Measurements from ENCODE around the gene MANEA. TPM values are rescaled to one million over a fixed set of nuclear protein-coding genes. Genes with fewer than 3 reads are reported as not detected.

The MANEA gene
- total and polyA plus RNA-seq, 10 of the 15 experiments (the other 5 are each of a cell fraction or from before 2014, with no cell fraction given), result 5.8 to 19.5 (median 12.5) TPM

DNA sequence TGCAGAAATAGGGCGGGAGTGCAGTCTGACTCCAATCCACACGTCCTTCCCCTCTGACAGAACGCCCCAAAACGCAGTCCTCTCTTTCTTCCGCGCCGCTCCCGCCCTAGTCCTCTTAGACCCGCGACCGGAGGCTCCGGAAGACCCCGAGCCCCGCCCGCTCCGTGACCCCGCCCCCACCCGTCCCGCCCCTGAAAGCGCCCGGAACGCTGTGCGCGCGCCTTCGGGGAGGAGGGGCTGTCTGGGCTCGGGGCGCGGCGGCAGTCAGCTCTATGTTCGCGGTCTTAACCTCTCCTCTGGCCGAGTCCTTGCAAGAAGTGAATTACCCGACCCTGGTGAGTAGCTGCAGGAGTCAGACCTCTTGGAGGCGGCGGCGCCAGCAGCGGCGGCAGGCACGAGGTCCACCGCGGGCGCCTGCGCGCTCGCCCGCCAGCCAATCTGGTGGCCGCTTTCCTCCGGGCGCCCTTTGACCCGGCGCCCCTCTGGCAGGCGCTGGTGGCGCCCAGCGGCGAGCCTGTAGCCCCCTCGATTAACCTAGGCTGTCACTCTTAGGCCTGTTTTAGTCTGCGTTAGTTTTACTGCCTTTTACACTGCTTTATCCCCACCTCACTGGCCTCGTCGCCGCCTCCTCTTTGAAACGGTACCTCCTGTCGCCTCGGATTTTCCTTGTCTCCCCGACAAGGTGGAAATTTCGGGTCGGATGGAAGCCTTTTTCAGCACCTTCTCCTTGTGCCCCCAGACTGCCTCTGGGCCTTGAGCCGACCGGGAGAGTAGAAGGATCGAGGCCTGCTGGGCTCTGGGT, at the start of gene MANEA (continued):
- TF ChIP-seq, protein P1, sequence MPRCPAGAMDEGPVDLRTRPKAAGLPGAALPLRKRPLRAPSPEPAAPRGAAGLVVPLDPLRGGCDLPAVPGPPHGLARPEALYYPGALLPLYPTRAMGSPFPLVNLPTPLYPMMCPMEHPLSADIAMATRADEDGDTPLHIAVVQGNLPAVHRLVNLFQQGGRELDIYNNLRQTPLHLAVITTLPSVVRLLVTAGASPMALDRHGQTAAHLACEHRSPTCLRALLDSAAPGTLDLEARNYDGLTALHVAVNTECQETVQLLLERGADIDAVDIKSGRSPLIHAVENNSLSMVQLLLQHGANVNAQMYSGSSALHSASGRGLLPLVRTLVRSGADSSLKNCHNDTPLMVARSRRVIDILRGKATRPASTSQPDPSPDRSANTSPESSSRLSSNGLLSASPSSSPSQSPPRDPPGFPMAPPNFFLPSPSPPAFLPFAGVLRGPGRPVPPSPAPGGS (IDR thresholded peaks at IDR 0.05; ENCODE audit: borderline replicate concordance, insufficient read depth, low read depth, low read length, poor library complexity, severe bottlenecking), result no peak
- TF ChIP-seq ZNF622 (IDR thresholded peaks at IDR 0.05), result no peak
- no peak for TF ChIP-seq FOXM1 (IDR thresholded peaks at IDR 0.05; ENCODE audit: low read depth, low read length)
- TF ChIP-seq, protein P2, sequence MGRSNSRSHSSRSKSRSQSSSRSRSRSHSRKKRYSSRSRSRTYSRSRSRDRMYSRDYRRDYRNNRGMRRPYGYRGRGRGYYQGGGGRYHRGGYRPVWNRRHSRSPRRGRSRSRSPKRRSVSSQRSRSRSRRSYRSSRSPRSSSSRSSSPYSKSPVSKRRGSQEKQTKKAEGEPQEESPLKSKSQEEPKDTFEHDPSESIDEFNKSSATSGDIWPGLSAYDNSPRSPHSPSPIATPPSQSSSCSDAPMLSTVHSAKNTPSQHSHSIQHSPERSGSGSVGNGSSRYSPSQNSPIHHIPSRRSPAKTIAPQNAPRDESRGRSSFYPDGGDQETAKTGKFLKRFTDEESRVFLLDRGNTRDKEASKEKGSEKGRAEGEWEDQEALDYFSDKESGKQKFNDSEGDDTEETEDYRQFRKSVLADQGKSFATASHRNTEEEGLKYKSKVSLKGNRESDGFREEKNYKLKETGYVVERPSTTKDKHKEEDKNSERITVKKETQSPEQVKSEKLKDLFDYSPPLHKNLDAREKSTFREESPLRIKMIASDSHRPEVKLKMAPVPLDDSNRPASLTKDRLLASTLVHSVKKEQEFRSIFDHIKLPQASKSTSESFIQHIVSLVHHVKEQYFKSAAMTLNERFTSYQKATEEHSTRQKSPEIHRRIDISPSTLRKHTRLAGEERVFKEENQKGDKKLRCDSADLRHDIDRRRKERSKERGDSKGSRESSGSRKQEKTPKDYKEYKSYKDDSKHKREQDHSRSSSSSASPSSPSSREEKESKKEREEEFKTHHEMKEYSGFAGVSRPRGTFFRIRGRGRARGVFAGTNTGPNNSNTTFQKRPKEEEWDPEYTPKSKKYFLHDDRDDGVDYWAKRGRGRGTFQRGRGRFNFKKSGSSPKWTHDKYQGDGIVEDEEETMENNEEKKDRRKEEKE (IDR thresholded peaks at IDR 0.05), result no peak
- peak; percentile 49; the same call in 1 of the 2 replicates for TF ChIP-seq HDGF (IDR thresholded peaks at IDR 0.05)
- TF ChIP-seq, protein P3, sequence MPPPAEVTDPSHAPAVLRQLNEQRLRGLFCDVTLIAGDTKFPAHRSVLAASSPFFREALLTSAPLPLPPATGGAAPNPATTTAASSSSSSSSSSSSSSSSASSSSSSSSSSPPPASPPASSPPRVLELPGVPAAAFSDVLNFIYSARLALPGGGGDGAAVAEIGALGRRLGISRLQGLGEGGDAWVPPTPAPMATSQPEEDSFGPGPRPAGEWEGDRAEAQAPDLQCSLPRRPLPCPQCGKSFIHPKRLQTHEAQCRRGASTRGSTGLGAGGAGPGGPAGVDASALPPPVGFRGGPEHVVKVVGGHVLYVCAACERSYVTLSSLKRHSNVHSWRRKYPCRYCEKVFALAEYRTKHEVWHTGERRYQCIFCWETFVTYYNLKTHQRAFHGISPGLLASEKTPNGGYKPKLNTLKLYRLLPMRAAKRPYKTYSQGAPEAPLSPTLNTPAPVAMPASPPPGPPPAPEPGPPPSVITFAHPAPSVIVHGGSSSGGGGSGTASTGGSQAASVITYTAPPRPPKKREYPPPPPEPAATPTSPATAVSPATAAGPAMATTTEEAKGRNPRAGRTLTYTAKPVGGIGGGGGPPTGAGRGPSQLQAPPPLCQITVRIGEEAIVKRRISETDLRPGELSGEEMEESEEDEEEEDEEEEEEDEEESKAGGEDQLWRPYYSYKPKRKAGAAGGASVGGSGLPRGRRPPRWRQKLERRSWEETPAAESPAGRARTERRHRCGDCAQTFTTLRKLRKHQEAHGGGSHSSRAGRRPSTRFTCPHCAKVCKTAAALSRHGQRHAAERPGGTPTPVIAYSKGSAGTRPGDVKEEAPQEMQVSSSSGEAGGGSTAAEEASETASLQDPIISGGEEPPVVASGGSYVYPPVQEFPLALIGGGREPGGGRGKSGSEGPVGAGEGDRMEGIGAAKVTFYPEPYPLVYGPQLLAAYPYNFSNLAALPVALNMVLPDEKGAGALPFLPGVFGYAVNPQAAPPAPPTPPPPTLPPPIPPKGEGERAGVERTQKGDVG (CRISPR knock-in tag; IDR thresholded peaks at IDR 0.05), result 0 out of 2 replicates have a peak, but pooled peaks have one; percentile 23
- no peak for TF ChIP-seq KAT2A (conservative IDR thresholded peaks at IDR 0.05; ENCODE audit: control insufficient read depth, low read depth, low read length)
- TF ChIP-seq SUZ12 (IDR thresholded peaks at IDR 0.05; ENCODE audit: unreplicated experiment), result no peak
- TF ChIP-seq, protein P4, sequence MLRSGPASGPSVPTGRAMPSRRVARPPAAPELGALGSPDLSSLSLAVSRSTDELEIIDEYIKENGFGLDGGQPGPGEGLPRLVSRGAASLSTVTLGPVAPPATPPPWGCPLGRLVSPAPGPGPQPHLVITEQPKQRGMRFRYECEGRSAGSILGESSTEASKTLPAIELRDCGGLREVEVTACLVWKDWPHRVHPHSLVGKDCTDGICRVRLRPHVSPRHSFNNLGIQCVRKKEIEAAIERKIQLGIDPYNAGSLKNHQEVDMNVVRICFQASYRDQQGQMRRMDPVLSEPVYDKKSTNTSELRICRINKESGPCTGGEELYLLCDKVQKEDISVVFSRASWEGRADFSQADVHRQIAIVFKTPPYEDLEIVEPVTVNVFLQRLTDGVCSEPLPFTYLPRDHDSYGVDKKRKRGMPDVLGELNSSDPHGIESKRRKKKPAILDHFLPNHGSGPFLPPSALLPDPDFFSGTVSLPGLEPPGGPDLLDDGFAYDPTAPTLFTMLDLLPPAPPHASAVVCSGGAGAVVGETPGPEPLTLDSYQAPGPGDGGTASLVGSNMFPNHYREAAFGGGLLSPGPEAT (IDR thresholded peaks at IDR 0.05; ENCODE audit: low read depth), result 0 out of 2 replicates have a peak, but pooled peaks have one; percentile 12
- no peak for TF ChIP-seq CHD4 (IDR thresholded peaks at IDR 0.05)
- 0 out of 2 replicates have a peak, but pooled peaks have one; percentile 57 for TF ChIP-seq PML (IDR thresholded peaks at IDR 0.05; ENCODE audit: low read length)
- no peak for TF ChIP-seq WRNIP1 (IDR thresholded peaks at IDR 0.05; ENCODE audit: borderline replicate concordance, low read depth, low read length)
- no peak for TF ChIP-seq STAT3 (IDR thresholded peaks at IDR 0.05; ENCODE audit: low read depth, low read length)
- TF ChIP-seq TAF1 (IDR thresholded peaks at IDR 0.05; ENCODE audit: borderline replicate concordance, low read depth, low read length), result peak; percentile 69; the same call in 1 of the 2 replicates
- TF ChIP-seq, protein P5, sequence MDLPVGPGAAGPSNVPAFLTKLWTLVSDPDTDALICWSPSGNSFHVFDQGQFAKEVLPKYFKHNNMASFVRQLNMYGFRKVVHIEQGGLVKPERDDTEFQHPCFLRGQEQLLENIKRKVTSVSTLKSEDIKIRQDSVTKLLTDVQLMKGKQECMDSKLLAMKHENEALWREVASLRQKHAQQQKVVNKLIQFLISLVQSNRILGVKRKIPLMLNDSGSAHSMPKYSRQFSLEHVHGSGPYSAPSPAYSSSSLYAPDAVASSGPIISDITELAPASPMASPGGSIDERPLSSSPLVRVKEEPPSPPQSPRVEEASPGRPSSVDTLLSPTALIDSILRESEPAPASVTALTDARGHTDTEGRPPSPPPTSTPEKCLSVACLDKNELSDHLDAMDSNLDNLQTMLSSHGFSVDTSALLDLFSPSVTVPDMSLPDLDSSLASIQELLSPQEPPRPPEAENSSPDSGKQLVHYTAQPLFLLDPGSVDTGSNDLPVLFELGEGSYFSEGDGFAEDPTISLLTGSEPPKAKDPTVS (IDR thresholded peaks at IDR 0.05; ENCODE audit: low read depth, low read length), result no peak
- TF ChIP-seq KLF5 (IDR thresholded peaks at IDR 0.05; ENCODE audit: partially characterized antibody), result no peak
- TF ChIP-seq, protein P6, sequence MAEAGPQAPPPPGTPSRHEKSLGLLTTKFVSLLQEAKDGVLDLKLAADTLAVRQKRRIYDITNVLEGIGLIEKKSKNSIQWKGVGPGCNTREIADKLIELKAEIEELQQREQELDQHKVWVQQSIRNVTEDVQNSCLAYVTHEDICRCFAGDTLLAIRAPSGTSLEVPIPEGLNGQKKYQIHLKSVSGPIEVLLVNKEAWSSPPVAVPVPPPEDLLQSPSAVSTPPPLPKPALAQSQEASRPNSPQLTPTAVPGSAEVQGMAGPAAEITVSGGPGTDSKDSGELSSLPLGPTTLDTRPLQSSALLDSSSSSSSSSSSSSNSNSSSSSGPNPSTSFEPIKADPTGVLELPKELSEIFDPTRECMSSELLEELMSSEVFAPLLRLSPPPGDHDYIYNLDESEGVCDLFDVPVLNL (IDR thresholded peaks at IDR 0.05; ENCODE audit: low read depth, low read length), result no peak
